DMS53 (cell line): ENCODE data around the gene OPRPN.

Experiments
- DNase-seq: peaks from one replicate; lab custom pipeline; 2025; lab: John Stamatoyannopoulos, UW

The OPRPN gene

GRCh38 chr4:70397580-70397979, at the start of gene OPRPN:
Gene OPRPN (plus strand): TSS chr4:70397940. CDS start chr4:70399286, 1,346 bp downstream.
- no peak for DNase-seq

GRCh38 chr4:70356185-70356584, 41.6 kb upstream of the OPRPN start:
- DNase-seq: no peak

- no peak for DNase-seq
These were observed 38.6 kb upstream of the OPRPN start for GRCh38 chr4:70359115-70359661.

GRCh38 chr4:70360460-70360859, 37.3 kb upstream of the OPRPN start, which contains the start of gene SMR3A:
Gene SMR3A (plus strand): TSS chr4:70360760. CDS start chr4:70362116, 1,356 bp downstream.
- DNase-seq: no peak

- no peak for DNase-seq
These were observed 33.7 kb upstream of the OPRPN start for GRCh38 chr4:70364002-70364401.

GRCh38 chr4:70365479-70365878, 32.3 kb upstream of the OPRPN start:
- no peak for DNase-seq

- DNase-seq: no peak
These were observed 29.9 kb upstream of the OPRPN start for GRCh38 chr4:70367813-70368212.

GRCh38 chr4:70371987-70372386, 25.8 kb upstream of the OPRPN start:
- DNase-seq: no peak

- DNase-seq: no peak
These were observed 25.0 kb upstream of the OPRPN start for GRCh38 chr4:70372760-70373159.

- no peak for DNase-seq
These were observed 17.2 kb upstream of the OPRPN start for GRCh38 chr4:70380578-70380977.

- DNase-seq: no peak
These were observed 15.0 kb upstream of the OPRPN start, which contains the start of gene SMR3B for GRCh38 chr4:70382691-70383181. Gene SMR3B (plus strand): TSS chr4:70383131. CDS start chr4:70384511, 1,380 bp downstream.

GRCh38 chr4:70392057-70392776, 5.5 kb upstream of the OPRPN start:
- DNase-seq: no peak

GRCh38 chr4:70399319-70399718, 1.6 kb downstream of the OPRPN start:
- DNase-seq: no peak

GRCh38 chr4:70402762-70403161, 5.0 kb downstream of the OPRPN start:
- no peak for DNase-seq

GRCh38 chr4:70405765-70406164, 8.0 kb downstream of the OPRPN start:
- DNase-seq: peak; percentile 46

GRCh38 chr4:70425306-70425705, 27.6 kb downstream of the OPRPN start:
- DNase-seq: no peak

GRCh38 chr4:70426789-70427188, 29.0 kb downstream of the OPRPN start:
- no peak for DNase-seq

GRCh38 chr4:70437197-70437596, 39.5 kb downstream of the OPRPN start:
- no peak for DNase-seq

GRCh38 chr4:70442474-70442873, 44.7 kb downstream of the OPRPN start:
- DNase-seq: no peak

GRCh38 chr4:70443329-70443728, 45.6 kb downstream of the OPRPN start:
- DNase-seq: no peak

- DNase-seq: no peak
These were observed 51.5 kb downstream of the OPRPN start for GRCh38 chr4:70449220-70449619.

- DNase-seq: peak; percentile 71
These were observed 55.2 kb downstream of the OPRPN start for GRCh38 chr4:70452946-70453345.
